ENCODE measurements around the gene UBL4A. TPM values are rescaled to one million over a fixed set of nuclear protein-coding genes. Genes with fewer than 3 reads are reported as not detected.
A peak's percentile ranks its signal among the peaks of the same experiment; 100 is the strongest.

The UBL4A gene
- total and polyA plus RNA-seq, 9 of the 15 experiments (the other 6 are each of a cell fraction or from before 2014, with no cell fraction given), result 15.2 to 140 (median 100) TPM

DNA sequence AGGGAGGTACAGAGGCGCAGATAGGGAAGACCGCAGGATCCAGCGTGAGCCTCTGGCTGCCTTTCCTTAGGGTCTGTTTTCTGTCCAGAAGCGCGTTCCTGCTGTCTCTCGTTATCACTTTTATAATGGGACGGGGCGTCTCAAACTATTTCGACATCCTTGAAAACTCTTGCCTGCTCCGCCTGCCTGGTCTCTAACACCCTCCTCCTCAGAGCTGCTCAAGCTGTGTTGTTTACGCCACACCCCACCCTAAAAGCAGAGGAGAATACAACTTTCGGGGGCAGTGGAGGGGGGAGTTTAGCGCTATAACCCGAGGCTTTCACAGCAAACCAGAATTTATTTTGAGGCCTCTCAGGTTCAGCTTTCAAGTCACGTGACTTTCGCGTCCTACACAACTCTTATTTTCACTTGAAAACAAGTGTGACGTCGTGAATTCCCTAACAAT is 30.3 kb upstream of the UBL4A start:
- DNase-seq (ENCODE audit: extremely low read depth in 1 of 4, low spot score in 3 of 4) (no peak), FAIRE-seq (no peak), ATAC-seq (peak; percentile 6)
- Histone ChIP-seq H3K27me3 (ENCODE audit: control insufficient read depth in 2 of 2, insufficient read depth in 2 of 2, low read length in 2 of 2) (no peaks in the 10 kb centered on the region), H3K79me2 (ENCODE audit: control insufficient read depth, insufficient read depth, low read length) (peaks cover 25% of the 10 kb centered on the region), H4K20me1 (replicated peaks; ENCODE audit: control insufficient read depth, insufficient read depth, low read length) (no peaks in the 10 kb centered on the region), H3K4me3 (peak overlapping the region; percentile 89), H3K4me1 (replicated peaks in 1 of 2; ENCODE audit: control insufficient read depth in 2 of 2, insufficient read depth in 2 of 2, low read length in 2 of 2) (peaks cover 13 to 34% of the 10 kb centered on the region in 2 experiments; a peak in 4 of 5 replicates), H3K36me3 (ENCODE audit: control insufficient read depth, insufficient read depth, low read length) (peaks cover 10% of the 10 kb centered on the region; the same call in 2 of the 3 replicates), H3K4me2 (ENCODE audit: insufficient read depth, low read length) (peak overlapping the region; percentile 99), H3K9me1 (ENCODE audit: control insufficient read depth, insufficient read depth, low read length) (no peaks in the 10 kb centered on the region), H3K27ac (ENCODE audit: extremely low read depth, low read depth, low read length) (peak overlapping the region; percentile 90), H2AFZ (ENCODE audit: low read depth, low read length) (peak overlapping the region; percentile 98), H3K9ac (ENCODE audit: insufficient read depth in 1 of 2, low read depth in 2 of 2, low read length in 2 of 2) (peak overlapping the region; percentile 78 to 93), H3K9me3 (replicated peaks; ENCODE audit: control insufficient read depth, insufficient read depth, low read depth, low read length) (no peaks in the 10 kb centered on the region)
- in situ Hi-C loops (cut with MboI) (no loop called here), intact Hi-C loops (cut with micrococcal nuclease) (loop anchor here (5.0 kb wide), 1 partner anchor 34 kb away; no protein-coding TSS in a partner anchor)
- 11% methylated on average over 16 of the region's 19 CpGs for WGBS (ENCODE audit: insufficient coverage, low coverage, missing lambda C conversion rate)
- POLR2A ChIA-PET, result interaction anchor here (0.6 to 1.7 kb wide), 7 partner anchors 11 to 148 kb away, joined by 3 to 8 read pairs (median 3); partner anchors contain the start of gene SLC10A3
- TSS peak; percentile 97 for BruUV-seq (replicated peaks)
- CTCF ChIA-PET (ENCODE audit: low intra/inter-chr PET ratio), result interaction anchor here (0.6 kb wide), 1 partner anchor 427 kb away, joined by 4 read pairs; no protein-coding TSS in a partner anchor
- TF ChIP-seq HDAC2 (IDR thresholded peaks at IDR 0.05) (0 out of 2 replicates have a peak, but pooled peaks have one; percentile 33), POLR2H (tag; IDR thresholded peaks at IDR 0.05; ENCODE audit: low read depth) (no peak), ZNF124 (CRISPR knock-in tag; IDR thresholded peaks at IDR 0.05) (no peak), SIN3A (IDR thresholded peaks at IDR 0.05; ENCODE audit: borderline replicate concordance in 2 of 2, control insufficient read depth in 1 of 2, low read depth in 2 of 2, low read length in 2 of 2) (peak in 1 of 2 experiments; percentile 21; a peak in 1 of 4 replicates), FOXK2 (conservative IDR thresholded peaks at IDR 0.05 in 1 of 2, IDR thresholded peaks at IDR 0.05 in 1 of 2; ENCODE audit: low read depth in 2 of 2) (0 out of 4 replicates have a peak, but pooled peaks of 1 of the 2 experiments have one; percentile 21), CHD2 (IDR thresholded peaks at IDR 0.05; ENCODE audit: low read depth, low read length) (no peak), GATA2 (CRISPR knock-in tag; IDR thresholded peaks at IDR 0.05) (no peak), SAFB2 (IDR thresholded peaks at IDR 0.05; ENCODE audit: borderline replicate concordance, low read depth, low read length, severe bottlenecking) (no peak), RBM34 (IDR thresholded peaks at IDR 0.05; ENCODE audit: borderline replicate concordance, insufficient read depth, low read length) (no peak), CBFA2T2 (conservative IDR thresholded peaks at IDR 0.05) (peak; percentile 51; the same call in 1 of the 2 replicates)
- TF ChIP-seq, protein P1, sequence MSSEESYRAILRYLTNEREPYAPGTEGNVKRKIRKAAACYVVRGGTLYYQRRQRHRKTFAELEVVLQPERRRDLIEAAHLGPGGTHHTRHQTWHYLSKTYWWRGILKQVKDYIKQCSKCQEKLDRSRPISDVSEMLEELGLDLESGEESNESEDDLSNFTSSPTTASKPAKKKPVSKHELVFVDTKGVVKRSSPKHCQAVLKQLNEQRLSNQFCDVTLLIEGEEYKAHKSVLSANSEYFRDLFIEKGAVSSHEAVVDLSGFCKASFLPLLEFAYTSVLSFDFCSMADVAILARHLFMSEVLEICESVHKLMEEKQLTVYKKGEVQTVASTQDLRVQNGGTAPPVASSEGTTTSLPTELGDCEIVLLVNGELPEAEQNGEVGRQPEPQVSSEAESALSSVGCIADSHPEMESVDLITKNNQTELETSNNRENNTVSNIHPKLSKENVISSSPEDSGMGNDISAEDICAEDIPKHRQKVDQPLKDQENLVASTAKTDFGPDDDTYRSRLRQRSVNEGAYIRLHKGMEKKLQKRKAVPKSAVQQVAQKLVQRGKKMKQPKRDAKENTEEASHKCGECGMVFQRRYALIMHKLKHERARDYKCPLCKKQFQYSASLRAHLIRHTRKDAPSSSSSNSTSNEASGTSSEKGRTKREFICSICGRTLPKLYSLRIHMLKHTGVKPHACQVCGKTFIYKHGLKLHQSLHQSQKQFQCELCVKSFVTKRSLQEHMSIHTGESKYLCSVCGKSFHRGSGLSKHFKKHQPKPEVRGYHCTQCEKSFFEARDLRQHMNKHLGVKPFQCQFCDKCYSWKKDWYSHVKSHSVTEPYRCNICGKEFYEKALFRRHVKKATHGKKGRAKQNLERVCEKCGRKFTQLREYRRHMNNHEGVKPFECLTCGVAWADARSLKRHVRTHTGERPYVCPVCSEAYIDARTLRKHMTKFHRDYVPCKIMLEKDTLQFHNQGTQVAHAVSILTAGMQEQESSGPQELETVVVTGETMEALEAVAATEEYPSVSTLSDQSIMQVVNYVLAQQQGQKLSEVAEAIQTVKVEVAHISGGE (CRISPR knock-in tag; IDR thresholded peaks at IDR 0.05), result 0 out of 6 replicates have a peak, but pooled peaks of 1 of the 3 experiments have one; percentile 3
- TF ChIP-seq, protein P2, sequence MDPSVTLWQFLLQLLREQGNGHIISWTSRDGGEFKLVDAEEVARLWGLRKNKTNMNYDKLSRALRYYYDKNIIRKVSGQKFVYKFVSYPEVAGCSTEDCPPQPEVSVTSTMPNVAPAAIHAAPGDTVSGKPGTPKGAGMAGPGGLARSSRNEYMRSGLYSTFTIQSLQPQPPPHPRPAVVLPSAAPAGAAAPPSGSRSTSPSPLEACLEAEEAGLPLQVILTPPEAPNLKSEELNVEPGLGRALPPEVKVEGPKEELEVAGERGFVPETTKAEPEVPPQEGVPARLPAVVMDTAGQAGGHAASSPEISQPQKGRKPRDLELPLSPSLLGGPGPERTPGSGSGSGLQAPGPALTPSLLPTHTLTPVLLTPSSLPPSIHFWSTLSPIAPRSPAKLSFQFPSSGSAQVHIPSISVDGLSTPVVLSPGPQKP (CRISPR knock-in tag; IDR thresholded peaks at IDR 0.05), result no peak
- TF ChIP-seq, protein P3, sequence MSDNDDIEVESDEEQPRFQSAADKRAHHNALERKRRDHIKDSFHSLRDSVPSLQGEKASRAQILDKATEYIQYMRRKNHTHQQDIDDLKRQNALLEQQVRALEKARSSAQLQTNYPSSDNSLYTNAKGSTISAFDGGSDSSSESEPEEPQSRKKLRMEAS (CRISPR knock-in tag; IDR thresholded peaks at IDR 0.05), result 0 out of 2 replicates have a peak, but pooled peaks have one; percentile 20
- TF ChIP-seq, protein P4, sequence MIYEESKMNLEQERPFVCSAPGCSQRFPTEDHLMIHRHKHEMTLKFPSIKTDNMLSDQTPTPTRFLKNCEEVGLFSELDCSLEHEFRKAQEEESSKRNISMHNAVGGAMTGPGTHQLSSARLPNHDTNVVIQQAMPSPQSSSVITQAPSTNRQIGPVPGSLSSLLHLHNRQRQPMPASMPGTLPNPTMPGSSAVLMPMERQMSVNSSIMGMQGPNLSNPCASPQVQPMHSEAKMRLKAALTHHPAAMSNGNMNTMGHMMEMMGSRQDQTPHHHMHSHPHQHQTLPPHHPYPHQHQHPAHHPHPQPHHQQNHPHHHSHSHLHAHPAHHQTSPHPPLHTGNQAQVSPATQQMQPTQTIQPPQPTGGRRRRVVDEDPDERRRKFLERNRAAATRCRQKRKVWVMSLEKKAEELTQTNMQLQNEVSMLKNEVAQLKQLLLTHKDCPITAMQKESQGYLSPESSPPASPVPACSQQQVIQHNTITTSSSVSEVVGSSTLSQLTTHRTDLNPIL (CRISPR knock-in tag; IDR thresholded peaks at IDR 0.05), result no peak
